ENCODE data around the gene PNLDC1.

GRCh38 chr6:159821122-159821521 lies 21.0 kb downstream of the PNLDC1 start:
- TF ChIP-seq RAD21 (IDR thresholded peaks at IDR 0.05; ENCODE audit: low read length) (no peak), CTCF (conservative IDR thresholded peaks at IDR 0.05; ENCODE audit: low read depth, low read length) (no peak), RFX5 (IDR thresholded peaks at IDR 0.05; ENCODE audit: low read depth, low read length) (no peak), CEBPB (IDR thresholded peaks at IDR 0.05; ENCODE audit: low read depth, low read length) (no peak), USF2 (IDR thresholded peaks at IDR 0.05; ENCODE audit: low read depth, low read length) (no peak)
